Measurements from ENCODE around the gene GPR65.

GPR65 gene

DNA sequence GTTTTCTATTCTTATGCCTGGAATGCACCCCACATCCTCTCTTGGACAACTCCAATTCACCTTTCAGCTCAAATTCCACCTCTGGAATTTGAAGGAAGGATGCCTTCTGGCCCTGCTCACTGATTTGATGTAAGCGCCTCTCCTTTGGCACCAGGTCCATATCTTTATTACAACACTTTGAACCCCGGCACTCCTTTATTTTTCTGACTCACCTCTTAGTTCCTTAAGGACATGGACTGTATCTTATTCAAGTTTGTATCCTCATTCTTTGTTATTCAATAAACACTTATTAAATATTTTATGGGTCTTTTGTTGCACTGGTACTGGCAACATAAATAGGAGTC lies 15.0 kb upstream of the GPR65 start:
- no peak for DNase-seq (ENCODE audit: low read depth)
- TF ChIP-seq MYC (IDR thresholded peaks at IDR 0.05; ENCODE audit: low read depth, low read length), result no peak
- no peak for TF ChIP-seq POLR2A (IDR thresholded peaks at IDR 0.05; ENCODE audit: extremely low read depth, insufficient read length)
- TF ChIP-seq, protein P1, sequence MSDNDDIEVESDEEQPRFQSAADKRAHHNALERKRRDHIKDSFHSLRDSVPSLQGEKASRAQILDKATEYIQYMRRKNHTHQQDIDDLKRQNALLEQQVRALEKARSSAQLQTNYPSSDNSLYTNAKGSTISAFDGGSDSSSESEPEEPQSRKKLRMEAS (IDR thresholded peaks at IDR 0.05; ENCODE audit: low read depth, low read length), result no peak
- TF ChIP-seq, protein P2, sequence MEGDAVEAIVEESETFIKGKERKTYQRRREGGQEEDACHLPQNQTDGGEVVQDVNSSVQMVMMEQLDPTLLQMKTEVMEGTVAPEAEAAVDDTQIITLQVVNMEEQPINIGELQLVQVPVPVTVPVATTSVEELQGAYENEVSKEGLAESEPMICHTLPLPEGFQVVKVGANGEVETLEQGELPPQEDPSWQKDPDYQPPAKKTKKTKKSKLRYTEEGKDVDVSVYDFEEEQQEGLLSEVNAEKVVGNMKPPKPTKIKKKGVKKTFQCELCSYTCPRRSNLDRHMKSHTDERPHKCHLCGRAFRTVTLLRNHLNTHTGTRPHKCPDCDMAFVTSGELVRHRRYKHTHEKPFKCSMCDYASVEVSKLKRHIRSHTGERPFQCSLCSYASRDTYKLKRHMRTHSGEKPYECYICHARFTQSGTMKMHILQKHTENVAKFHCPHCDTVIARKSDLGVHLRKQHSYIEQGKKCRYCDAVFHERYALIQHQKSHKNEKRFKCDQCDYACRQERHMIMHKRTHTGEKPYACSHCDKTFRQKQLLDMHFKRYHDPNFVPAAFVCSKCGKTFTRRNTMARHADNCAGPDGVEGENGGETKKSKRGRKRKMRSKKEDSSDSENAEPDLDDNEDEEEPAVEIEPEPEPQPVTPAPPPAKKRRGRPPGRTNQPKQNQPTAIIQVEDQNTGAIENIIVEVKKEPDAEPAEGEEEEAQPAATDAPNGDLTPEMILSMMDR (IDR thresholded peaks at IDR 0.05; ENCODE audit: low read depth, low read length), result no peak
- H3K4me3 ChIP-seq (ENCODE audit: low read depth, low read length), result no peak overlapping the region

DNA sequence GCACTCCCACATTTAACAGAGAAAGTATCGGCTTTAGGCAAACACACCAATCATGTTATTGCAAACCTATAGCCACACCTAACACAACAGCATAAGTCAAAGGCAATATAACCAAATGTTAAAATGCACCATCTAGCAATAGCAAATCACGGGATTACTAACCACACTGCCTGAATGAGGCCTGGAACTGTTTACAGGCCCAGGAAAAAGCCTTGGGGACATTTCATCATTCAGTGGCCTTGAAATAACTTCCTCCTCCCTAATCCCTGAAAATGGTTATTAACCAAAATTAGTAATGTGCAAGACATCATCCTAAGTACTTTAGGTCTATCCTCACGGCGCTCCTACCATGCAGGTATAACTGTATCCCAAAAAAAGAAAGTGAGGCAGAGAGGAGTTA lies 14.3 kb upstream of the GPR65 start:
- peak; percentile 8 for DNase-seq (ENCODE audit: low read depth)
- H3K4me3 ChIP-seq (ENCODE audit: low read depth, low read length), result no peak overlapping the region
- TF ChIP-seq MYC (IDR thresholded peaks at IDR 0.05; ENCODE audit: low read depth, low read length) (no peak), POLR2A (IDR thresholded peaks at IDR 0.05; ENCODE audit: extremely low read depth, insufficient read length) (no peak)
- TF ChIP-seq, protein P2 (IDR thresholded peaks at IDR 0.05; ENCODE audit: low read depth, low read length), result no peak
- TF ChIP-seq, protein P1 (IDR thresholded peaks at IDR 0.05; ENCODE audit: low read depth, low read length), result no peak

DNA sequence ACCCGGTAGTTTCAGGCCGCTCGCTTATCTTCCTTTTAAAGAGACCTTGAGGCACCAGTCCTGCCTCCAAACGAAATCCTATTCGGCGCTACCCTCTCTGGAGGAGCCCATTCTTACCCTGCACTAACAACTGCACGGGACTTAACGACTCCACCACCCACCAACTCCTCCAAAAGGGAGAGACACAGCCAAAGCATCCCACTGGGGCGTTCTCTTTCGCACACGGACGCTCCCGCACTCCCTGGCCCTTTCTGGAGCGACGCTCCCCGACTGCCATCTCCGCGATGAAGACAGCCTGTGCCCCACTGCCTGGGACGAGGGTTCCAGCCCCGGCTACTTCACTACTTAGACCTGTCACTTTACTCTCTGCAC lies 12.6 kb upstream of the GPR65 start:
- DNase-seq (ENCODE audit: low read depth), result no peak
- TF ChIP-seq, protein P2 (IDR thresholded peaks at IDR 0.05; ENCODE audit: low read depth, low read length), result no peak
- TF ChIP-seq POLR2A (IDR thresholded peaks at IDR 0.05; ENCODE audit: extremely low read depth, insufficient read length) (no peak), MYC (IDR thresholded peaks at IDR 0.05; ENCODE audit: low read depth, low read length) (no peak)
- TF ChIP-seq, protein P1 (IDR thresholded peaks at IDR 0.05; ENCODE audit: low read depth, low read length), result no peak
- peak overlapping the region; percentile 6 for H3K4me3 ChIP-seq (ENCODE audit: low read depth, low read length)

DNA sequence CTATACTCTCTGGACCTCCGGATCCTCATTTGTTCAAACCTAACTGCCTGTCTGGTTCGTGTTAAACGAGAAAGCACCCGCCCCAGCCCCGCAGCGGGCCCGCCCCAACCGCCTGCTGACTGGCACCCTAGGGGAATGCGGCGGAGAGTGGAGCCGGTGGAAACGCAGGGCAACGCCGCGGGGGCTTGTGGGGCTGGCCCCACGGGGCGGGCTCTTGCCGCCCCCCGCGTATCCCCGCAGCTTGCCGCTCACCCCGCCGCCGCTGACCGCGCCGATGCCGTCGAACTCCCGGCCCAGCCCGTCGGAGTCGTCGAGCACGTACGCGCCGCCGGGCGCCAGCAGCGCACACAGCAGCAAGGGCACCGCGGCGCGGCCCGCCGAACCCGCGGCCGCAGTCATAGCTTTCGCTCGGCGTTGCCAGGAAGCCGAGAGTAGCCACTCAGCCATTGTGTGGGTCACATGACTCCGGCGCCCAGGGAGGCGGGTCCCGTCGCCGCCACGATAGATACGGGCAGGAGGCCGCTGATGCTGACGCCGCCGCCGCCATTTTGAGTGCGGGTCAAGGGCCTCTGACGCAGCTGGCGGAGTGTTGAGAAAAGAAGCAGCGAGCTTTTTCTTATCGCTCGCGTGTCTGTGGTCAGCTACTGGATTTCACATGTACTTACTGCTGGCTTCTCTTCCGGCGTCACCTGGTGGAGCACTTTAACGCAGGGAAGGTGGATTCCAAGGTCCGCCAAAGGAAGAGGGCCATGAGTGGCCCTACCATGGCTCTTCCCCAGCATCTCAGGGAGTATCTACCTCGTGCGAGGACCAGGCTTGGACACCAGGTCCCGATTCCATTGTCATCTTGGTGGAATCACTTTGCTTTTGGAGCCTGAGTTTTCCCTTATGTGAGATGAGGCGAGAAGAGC lies 12.0 kb upstream of the GPR65 start, which contains the start of gene GALC:
Gene GALC, minus strand, starts transcription at position 465 of the 911 bp plus-strand sequence. Its CDS starts 18 bp downstream, at position 447.
- DNase-seq (ENCODE audit: low read depth), result peak; percentile 83
- peak within 1 kb of the TSS; percentile 57 for H3K4me3 ChIP-seq (ENCODE audit: low read depth, low read length)
- TF ChIP-seq, protein P2 (IDR thresholded peaks at IDR 0.05; ENCODE audit: low read depth, low read length), result no peak
- no peak for TF ChIP-seq POLR2A (IDR thresholded peaks at IDR 0.05; ENCODE audit: extremely low read depth, insufficient read length)
- TF ChIP-seq, protein P1 (IDR thresholded peaks at IDR 0.05; ENCODE audit: low read depth, low read length), result no peak
- TF ChIP-seq MYC (IDR thresholded peaks at IDR 0.05; ENCODE audit: low read depth, low read length), result no peak

DNA sequence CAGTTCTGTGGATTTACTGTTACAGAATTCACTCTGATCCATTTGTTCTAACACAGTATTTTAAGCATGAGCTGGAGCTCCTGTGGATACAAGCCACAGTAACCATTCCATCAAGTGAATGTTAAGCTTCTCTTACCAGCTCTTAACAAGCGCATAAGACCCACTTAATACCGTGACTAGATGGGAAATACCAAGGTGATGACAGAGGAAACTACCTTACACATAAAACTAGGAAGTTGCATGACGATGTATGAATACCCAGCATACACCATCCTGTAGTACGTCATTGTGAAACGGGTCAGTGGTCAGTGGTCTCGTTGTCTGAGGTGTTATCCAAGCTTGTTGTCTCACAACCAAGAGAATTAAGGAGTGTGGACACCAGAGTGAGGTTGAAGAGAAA lies 10.0 kb upstream of the GPR65 start:
- no peak overlapping the region for H3K4me3 ChIP-seq (ENCODE audit: low read depth, low read length)
- no peak for TF ChIP-seq MYC (IDR thresholded peaks at IDR 0.05; ENCODE audit: low read depth, low read length)
- DNase-seq (ENCODE audit: low read depth), result no peak

DNA sequence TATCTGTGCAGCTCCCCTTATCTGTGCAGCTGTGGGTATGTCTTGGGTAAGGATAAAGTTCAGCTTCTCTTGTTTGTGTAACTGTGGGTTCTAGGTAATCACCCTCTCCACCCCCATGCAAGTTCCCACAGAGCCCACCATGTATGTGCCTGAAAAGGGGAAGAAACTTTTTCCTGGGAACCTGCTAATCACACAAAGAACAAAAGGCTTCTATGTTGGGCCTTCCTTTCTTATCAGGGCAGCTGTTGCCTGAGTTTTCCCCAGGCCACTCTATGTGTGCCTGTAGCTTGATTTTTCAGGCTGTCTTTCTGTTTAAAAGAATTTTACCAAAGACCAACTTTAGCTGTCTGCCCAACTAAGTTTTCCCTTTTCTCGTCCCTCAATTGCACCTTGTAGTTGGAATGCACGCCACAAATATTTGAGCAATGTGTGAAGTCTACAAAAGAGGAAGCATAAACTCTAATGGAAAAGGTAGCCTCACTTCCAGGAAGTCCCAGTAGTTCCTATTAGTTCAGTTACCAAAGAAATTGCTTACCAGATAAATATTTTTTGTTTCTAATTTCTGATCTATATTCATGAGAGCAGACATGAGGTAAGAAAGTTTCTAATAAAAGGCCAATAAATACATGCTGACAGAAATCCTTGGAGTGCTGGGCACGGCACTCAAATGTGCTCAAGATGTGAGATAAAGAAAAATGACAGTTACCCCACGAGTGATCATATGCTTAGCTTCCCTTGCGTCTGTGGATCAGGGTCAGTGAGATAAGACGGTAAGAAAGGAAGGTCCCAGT lies 9.2 kb upstream of the GPR65 start:
- TF ChIP-seq, protein P1 (IDR thresholded peaks at IDR 0.05; ENCODE audit: low read depth, low read length), result no peak
- TF ChIP-seq, protein P2 (IDR thresholded peaks at IDR 0.05; ENCODE audit: low read depth, low read length), result no peak
- no peak for TF ChIP-seq MYC (IDR thresholded peaks at IDR 0.05; ENCODE audit: low read depth, low read length)
- no peak for TF ChIP-seq POLR2A (IDR thresholded peaks at IDR 0.05; ENCODE audit: extremely low read depth, insufficient read length)
- peak; percentile 8 for DNase-seq (ENCODE audit: low read depth)

More for the DNA sequence above, 9.2 kb upstream of the GPR65 start:
- no peak overlapping the region for H3K4me3 ChIP-seq (ENCODE audit: low read depth, low read length)

All from NB4 (cell line).